Fibroblast of the aortic adventitia (primary cell): ENCODE data around the gene TEPSIN. TPM values are rescaled to one million over a fixed set of nuclear protein-coding genes. Genes with fewer than 3 reads are reported as not detected.

Experiments used
- DNase-seq: peaks from one replicate; pipeline ENCODE4 v3.0.0-alpha.2; 2010; ENCODE audit warnings: low read depth
- H3K4me3 ChIP-seq: 2 replicates; pipeline ENCODE4 v1.5.1; 2011; ENCODE audit warnings: low read depth, mild to moderate bottlenecking, control low read depth, low read length, moderate library complexity
- total RNA-seq: library from RNA; depleted of rRNA; stranded (reverse); fragments of >200 nt; gene quantifications from 2 replicates; pipeline ENCODE4 v1.2.3, GENCODE V29; 2012; ENCODE audit warnings: low replicate concordance
- TF ChIP-seq, protein P1 (sequence below): IDR thresholded peaks from 2 replicates; pipeline ENCODE4 v1.5.1; 2011; ENCODE audit warnings: mild to moderate bottlenecking, low read length, control low read depth, inconsistent platforms; ENCODE audit not compliant: insufficient read depth

The TEPSIN gene
- total RNA-seq, 1 donor = 13.3 TPM

DNA sequence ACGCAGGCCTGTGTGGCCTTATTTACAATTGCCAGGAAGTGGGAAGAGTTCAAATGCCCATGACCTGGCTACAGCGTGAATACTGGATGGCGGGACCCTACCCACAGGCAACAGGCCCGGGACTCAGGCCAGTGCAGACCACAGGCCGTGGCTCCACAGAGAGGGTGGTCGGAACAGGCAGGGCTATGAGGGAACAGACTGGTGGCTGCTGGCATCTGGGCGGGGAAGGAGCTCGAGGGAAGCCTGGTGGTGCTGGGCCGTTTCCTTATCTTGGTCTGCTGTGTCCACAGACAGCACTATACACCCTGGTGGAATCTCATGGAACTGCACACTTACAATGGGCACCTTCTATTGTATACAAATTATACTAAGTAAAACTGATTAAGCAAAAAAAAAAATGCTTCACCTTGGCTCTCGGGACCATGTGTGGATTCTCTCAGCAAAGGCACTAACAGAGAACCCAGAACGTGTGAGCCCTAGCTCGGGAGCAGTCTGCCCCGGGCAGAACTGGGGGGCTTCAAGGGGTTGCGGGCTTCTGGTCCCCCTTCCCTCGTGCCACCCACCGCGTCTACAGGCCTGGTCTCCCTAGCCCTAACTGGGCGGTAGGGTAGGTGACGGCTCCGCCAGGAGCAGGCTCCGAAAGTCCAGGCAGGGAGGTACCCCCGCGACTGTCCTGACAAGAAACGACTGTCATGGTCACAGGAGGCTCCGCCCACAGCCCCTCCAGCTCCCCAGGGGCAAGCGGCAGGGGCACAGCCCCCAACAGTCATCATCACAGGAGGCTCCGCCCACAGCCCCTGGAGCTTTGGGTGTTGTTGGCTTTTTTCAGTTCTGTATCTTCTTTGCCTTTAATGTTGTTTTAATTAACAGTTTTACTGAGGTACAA lies 37.9 kb downstream of the TEPSIN start:
- peak; percentile 85 for DNase-seq
- TF ChIP-seq, protein P1, sequence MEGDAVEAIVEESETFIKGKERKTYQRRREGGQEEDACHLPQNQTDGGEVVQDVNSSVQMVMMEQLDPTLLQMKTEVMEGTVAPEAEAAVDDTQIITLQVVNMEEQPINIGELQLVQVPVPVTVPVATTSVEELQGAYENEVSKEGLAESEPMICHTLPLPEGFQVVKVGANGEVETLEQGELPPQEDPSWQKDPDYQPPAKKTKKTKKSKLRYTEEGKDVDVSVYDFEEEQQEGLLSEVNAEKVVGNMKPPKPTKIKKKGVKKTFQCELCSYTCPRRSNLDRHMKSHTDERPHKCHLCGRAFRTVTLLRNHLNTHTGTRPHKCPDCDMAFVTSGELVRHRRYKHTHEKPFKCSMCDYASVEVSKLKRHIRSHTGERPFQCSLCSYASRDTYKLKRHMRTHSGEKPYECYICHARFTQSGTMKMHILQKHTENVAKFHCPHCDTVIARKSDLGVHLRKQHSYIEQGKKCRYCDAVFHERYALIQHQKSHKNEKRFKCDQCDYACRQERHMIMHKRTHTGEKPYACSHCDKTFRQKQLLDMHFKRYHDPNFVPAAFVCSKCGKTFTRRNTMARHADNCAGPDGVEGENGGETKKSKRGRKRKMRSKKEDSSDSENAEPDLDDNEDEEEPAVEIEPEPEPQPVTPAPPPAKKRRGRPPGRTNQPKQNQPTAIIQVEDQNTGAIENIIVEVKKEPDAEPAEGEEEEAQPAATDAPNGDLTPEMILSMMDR = peak; percentile 86
- H3K4me3 ChIP-seq = no peak overlapping the region

DNA sequence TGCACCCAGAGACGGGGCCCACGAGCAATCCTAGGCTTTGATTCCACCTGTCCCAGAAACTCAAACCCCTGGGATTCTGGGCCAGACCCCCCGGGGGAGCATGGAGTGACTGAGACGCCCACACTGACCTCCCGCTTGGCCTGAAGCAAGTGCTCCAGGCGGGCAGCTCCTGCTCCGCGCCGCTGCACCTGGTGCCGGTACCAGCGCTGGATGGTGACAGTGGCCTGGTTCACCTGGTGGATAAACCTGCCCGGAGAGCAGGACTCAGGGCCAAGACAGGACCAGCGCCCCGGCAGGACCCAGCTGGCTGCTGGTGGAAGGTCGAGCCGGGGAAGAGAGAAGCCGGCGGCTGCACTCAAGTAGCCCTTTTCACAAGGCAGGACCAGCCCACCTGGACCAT lies 38.7 kb downstream of the TEPSIN start:
- TF ChIP-seq, protein P1 = no peak
- no peak overlapping the region for H3K4me3 ChIP-seq
- no peak for DNase-seq

DNA sequence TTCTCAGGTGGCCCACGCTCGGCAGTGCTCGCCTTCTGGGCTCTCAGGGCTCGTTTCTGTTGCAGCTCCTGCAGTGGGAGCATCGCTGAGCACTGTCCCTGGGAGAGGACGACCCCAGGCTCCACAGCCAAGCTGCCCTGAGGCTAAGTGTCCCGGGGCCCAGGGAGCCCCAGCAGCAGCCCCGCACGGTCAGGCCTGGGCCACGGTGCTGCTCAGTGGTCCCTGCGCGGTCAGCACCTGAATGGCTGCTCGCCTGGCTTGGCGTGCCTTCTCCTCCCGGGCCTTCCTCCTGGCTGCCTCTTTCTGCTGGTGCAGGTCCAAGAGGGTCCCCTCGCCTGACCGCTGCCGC lies 39.4 kb downstream of the TEPSIN start:
- TF ChIP-seq, protein P1 = no peak
- no peak for DNase-seq
- H3K4me3 ChIP-seq = no peak overlapping the region

DNA sequence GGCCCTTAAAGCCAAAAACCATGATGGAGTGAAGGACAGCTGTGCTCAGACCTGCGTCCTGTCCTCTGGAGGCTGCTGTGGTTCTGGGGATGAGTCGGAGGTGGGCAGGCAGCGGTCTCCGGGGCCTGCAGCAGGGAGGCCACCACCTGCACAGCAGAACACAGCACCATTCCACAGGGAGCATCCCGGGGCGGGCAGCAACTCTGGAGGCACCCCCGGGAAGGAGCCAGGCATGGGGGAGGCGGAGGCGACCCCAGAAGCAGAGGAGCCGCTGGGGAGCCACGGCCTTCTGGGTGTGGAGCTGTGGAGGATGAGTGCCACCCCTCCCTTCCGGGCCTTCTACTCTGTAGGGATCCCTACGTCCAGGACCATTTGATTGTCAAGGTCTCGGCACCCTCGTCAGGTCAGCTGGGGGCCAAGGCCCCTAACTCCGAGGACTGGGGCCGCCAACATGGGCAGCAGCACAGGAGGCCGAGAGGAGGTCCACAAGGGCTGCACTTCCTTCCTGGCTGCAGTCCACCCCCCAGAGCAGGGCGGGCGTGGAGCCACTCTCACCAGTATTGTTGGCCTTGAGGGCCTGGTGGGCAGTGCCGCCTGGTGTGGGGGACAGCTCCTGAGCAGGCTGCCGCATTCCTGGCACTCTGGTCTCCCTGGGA lies 39.9 kb downstream of the TEPSIN start:
- TF ChIP-seq, protein P1 = no peak
- DNase-seq = no peak
- no peak overlapping the region for H3K4me3 ChIP-seq

DNA sequence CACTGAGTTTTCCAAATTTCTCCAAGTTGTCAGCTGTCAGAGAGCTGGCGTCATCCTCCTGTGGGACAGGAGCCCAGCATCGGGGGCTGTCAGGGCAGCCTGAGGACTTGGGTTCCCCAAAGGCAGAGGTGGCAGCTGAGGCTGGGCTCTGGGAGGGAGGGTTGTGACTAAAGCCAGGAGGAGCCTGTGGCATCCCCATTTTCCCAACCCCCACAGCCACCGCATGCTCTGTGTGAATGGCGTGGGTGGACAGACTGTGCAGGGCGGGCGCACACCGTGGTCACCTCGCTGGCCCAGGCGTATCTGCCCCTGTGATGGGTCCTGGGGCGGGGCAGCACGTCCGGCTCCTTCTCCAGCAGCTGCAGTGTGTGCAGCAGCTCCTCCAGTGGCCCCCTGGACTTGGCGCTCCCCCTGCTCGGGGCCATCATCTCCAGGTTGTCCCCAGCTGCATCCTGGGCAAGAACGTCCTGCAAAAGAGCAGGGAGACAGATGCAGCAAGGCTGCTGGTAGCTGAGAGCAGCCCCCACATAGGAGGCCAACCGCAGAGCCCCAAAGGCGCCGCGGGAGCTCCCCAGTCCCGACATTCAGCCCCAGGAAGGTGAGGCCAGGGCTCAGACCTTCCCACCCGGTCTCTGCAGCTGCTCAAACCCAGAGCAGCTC lies 40.9 kb downstream of the TEPSIN start:
- no peak for DNase-seq
- TF ChIP-seq, protein P1 = no peak
- no peak overlapping the region for H3K4me3 ChIP-seq

DNA sequence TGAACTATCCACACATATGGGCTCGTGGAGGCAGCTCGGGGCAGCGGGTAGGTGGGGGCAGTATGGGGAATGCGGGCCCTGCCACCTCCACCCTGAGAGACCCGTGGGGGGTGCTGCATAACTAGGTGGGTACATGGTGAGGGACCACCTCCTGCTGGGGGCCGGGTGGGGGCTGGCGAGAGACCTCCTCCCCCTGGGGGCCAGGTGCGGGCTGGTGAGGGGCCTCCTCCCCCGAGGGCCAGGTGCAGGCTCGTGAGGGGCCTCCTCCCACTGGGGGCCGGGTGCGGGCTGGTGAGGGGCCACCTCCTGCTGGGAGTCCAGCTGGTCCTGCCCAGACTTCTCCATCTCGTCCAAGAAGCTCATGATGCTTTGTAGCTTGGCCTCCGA lies 41.5 kb downstream of the TEPSIN start:
- no peak overlapping the region for H3K4me3 ChIP-seq
- no peak for DNase-seq
- TF ChIP-seq, protein P1 = no peak
